Bone marrow (tissue), 2 donors: ENCODE data around the gene IL1B.
A peak's percentile ranks its signal among the peaks of the same experiment; 100 is the strongest.
"Not testable (repeated sequence)": the region's sequence is repeated elsewhere in the genome, so short reads cannot be mapped to it uniquely, and the experiment has no call there.

Experiments used
- DNase-seq, 2 donors: peaks; one replicate each; lab custom pipeline; 2025; lab: John Stamatoyannopoulos, UW

The IL1B gene

GRCh38 chr2:112836695-112837117 is at the start of gene IL1B:
Gene IL1B (minus strand): TSS chr2:112836779. CDS start chr2:112836229, 550 bp downstream.
- DNase-seq, result peak in 1 of 2 donors; percentile 86

GRCh38 chr2:112886291-112886690 is 49.7 kb upstream of the IL1B start:
- no peak for DNase-seq

- DNase-seq, result no peak
These were observed 48.9 kb upstream of the IL1B start for GRCh38 chr2:112885506-112885902.

GRCh38 chr2:112884869-112885505 is 48.4 kb upstream of the IL1B start:
- DNase-seq, result peak; percentile 40 to 59

- DNase-seq, result no peak
These were observed 47.1 kb upstream of the IL1B start for GRCh38 chr2:112883669-112884068.

- DNase-seq, result peak; percentile 43 to 84
These were observed 44.8 kb upstream of the IL1B start for GRCh38 chr2:112881217-112881985.

GRCh38 chr2:112880696-112881095 is 44.1 kb upstream of the IL1B start:
- no peak for DNase-seq

GRCh38 chr2:112880091-112880531 is 43.5 kb upstream of the IL1B start:
- no peak for DNase-seq

GRCh38 chr2:112879491-112880041 is 43.0 kb upstream of the IL1B start:
- no peak for DNase-seq

GRCh38 chr2:112877423-112877822 is 40.8 kb upstream of the IL1B start:
- DNase-seq, result no peak

GRCh38 chr2:112876971-112877361 is 40.4 kb upstream of the IL1B start:
- no peak for DNase-seq

GRCh38 chr2:112876257-112876970 is 39.8 kb upstream of the IL1B start:
- no peak for DNase-seq

- peak in 1 of 2 donors; percentile 46 for DNase-seq
These were observed 34.6 kb upstream of the IL1B start for GRCh38 chr2:112870841-112871835.

- DNase-seq, result peak; percentile 34 to 82
These were observed 32.8 kb upstream of the IL1B start for GRCh38 chr2:112869258-112869842.

- DNase-seq, result no peak
These were observed 31.4 kb upstream of the IL1B start for GRCh38 chr2:112867701-112868631.

- no peak for DNase-seq
These were observed 29.7 kb upstream of the IL1B start for GRCh38 chr2:112866128-112866835.

GRCh38 chr2:112864072-112864471 is 27.5 kb upstream of the IL1B start:
- DNase-seq, result no peak

- DNase-seq, result not testable (repeated sequence)
These were observed 23.0 kb upstream of the IL1B start for GRCh38 chr2:112859406-112860183.
